Activated naive CD4-positive, alpha-beta T cell treated with anti-CD3 and anti-CD28 coated beads, Interleukin-2, amount 50 U/mL, for 72 hours (primary cell): Measurements from ENCODE around the gene HSPA12A. TPM values are rescaled to one million over a fixed set of nuclear protein-coding genes. Genes with fewer than 3 reads are reported as not detected.

Source experiments
- ATAC-seq, 2 donors: fragments of 150-1000 bp; cut with Tn5 transposase; 2 replicates each; pipeline ENCODE4 v1.10.0; 2021; ENCODE audit warnings: mild to moderate bottlenecking in 2 of 2, moderate library complexity in 2 of 2
- DNase-seq, 2 donors: peaks; one replicate each; pipeline ENCODE4 v3.0.0; 2021 to 2022; ENCODE audit warnings: low spot score in 2 of 2
- H3K27ac Mint-ChIP-seq, 2 donors: one replicate each; pipeline ENCODE4 v1.8.0; 2022; ENCODE audit warnings: mild to moderate bottlenecking in 2 of 2, mixed read lengths in 2 of 2
- H3K36me3 Mint-ChIP-seq, 2 donors: one replicate each; pipeline ENCODE4 v1.8.0; 2022; ENCODE audit warnings: mixed read lengths in 2 of 2
- H3K9me3 Mint-ChIP-seq, 2 donors: one replicate each; pipeline ENCODE4 v1.8.0; 2022; ENCODE audit warnings: mixed read lengths in 2 of 2
- total RNA-seq, 2 donors: library from RNA; stranded (reverse); gene quantifications; one replicate each; pipeline ENCODE4 v1.2.3, GENCODE V29; 2022

HSPA12A gene
- total RNA-seq, 2 donors from 2014 or later = 0.39 TPM; not detected in 1

- ATAC-seq = no peak
- peak in 1 of 2 donors; percentile 20 for DNase-seq
- H3K9me3 Mint-ChIP-seq = peaks cover 0 to 8% of the 10 kb centered on the region in 2 donors
- no peak overlapping the region for H3K27ac Mint-ChIP-seq
- peaks cover 0 to 8% of the 10 kb centered on the region in 2 donors for H3K36me3 Mint-ChIP-seq
Observed at GRCh38 chr10:116756277-116756676, 13.9 kb upstream of the HSPA12A start.

DNA sequence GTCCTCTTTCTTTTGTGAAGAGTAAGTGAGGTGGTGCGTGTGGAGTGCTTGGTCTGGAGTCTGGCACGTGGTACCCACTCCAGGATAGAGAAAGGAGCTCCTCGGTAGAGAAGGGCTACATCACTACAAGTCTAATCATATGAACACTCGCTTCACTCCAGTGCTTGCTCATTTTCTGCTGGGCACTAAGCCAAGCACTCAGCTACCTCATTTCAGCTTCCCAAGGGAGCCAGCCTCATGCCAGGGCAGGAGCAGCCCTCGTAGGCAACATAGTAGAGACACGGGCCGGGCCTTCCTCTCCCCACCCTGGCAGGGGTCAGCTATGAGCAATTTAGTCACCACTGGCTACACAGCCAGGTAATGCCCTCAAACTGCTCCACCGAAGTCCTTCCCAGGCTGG lies 11.4 kb upstream of the HSPA12A start:
- Mint-ChIP-seq H3K9me3 (no peaks in the 10 kb centered on the region), H3K27ac (no peak overlapping the region), H3K36me3 (no peaks in the 10 kb centered on the region)
- no peak for ATAC-seq
- DNase-seq = peak in 1 of 2 donors; percentile 7

DNA sequence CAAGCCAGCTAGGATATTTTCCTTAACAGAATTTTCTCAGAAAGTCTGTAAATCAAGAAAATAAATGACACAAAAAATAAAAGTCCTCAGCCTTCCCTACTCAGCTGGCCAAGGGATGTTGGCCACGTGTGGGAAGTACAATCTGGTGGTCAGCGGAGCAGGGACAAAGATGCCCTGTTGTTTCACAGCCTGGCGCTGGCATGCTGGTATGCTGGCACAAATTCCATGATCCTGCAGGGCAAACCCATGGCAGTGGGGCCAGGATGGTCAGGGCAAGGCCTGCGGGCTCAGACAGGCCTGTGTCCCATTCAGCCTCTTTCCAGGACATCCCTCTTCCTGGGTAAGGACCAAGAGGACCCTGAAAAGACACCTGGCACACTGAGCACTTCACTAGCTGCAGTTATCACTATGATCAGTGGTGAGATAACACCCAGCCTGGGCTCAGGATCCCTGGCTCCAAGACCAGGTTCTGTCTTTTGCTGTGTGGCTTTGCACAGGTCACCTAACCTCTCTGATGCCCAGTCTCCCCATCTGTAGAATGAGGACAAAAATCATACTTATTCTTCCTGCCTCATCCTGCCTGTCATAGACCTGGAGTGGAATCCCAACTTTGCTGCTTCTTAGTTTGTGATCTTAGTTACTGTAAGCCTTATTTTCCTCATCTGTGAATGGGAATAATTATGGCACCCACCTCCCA lies 10.8 kb upstream of the HSPA12A start:
- Mint-ChIP-seq H3K9me3 (no peaks in the 10 kb centered on the region), H3K36me3 (peaks cover 0 to 5% of the 10 kb centered on the region in 2 donors), H3K27ac (no peak overlapping the region)
- ATAC-seq = no peak
- DNase-seq = no peak

- Mint-ChIP-seq H3K9me3 (no peaks in the 10 kb centered on the region), H3K27ac (no peak overlapping the region), H3K36me3 (peaks cover 0 to 5% of the 10 kb centered on the region in 2 donors)
- ATAC-seq = no peak
- peak in 1 of 2 donors; percentile 13 for DNase-seq
Observed at GRCh38 chr10:116752563-116752962, 10.2 kb upstream of the HSPA12A start.

- peaks cover 0 to 19% of the 10 kb centered on the region in 2 donors for H3K36me3 Mint-ChIP-seq
- H3K9me3 Mint-ChIP-seq = no peaks in the 10 kb centered on the region
- H3K27ac Mint-ChIP-seq = no peak overlapping the region
- ATAC-seq (no peak), DNase-seq (no peak)
Observed at GRCh38 chr10:116748471-116748870, 6.1 kb upstream of the HSPA12A start.

DNA sequence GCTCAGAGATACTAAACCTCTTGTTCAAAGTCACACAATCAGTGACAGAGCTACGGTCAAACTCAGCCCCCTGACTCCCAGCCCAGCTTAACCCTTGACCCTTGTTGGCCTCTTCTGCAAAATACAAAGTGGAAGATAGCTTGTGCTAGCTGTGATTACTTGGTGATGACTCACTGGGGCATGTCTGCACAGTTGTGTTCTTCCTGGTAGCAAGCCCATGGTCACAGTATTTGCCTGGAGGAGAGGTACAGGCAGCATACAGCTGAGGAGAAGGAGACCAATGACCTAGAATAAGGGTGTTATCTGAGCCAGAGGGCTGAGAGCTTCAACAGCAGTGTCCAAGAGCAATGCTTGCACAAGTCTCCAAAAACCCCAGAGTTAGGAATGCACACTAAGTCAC lies 5.7 kb upstream of the HSPA12A start:
- no peak for ATAC-seq
- DNase-seq = no peak
- Mint-ChIP-seq H3K9me3 (no peaks in the 10 kb centered on the region), H3K27ac (no peak overlapping the region), H3K36me3 (peaks cover 0 to 19% of the 10 kb centered on the region in 2 donors)

GRCh38 chr10:116747325-116747724 lies 5.0 kb upstream of the HSPA12A start:
- DNase-seq (no peak), ATAC-seq (no peak)
- Mint-ChIP-seq H3K9me3 (no peaks in the 10 kb centered on the region), H3K27ac (no peak overlapping the region), H3K36me3 (peaks cover 0 to 19% of the 10 kb centered on the region in 2 donors)

DNA sequence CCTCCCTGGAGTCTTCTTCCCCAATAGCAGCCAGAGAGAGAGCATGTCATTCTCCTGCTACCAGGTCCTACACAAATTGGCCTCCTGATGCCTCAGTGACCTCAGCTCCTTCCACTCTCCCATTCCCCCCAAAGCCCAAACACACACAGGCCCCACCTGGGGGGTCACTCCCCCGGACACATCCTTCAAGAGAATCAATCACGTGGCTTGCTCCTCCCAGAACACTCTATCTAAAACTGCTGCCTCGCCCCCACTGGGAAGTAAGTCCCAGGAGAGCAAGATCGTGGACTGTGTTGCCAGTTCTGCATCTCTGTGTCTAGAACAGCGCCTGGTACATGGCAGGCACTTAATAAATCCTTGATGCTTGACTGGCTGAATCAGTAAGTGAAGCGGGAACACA lies 2.5 kb upstream of the HSPA12A start:
- ATAC-seq (no peak), DNase-seq (no peak)
- Mint-ChIP-seq H3K9me3 (no peaks in the 10 kb centered on the region), H3K27ac (no peak overlapping the region), H3K36me3 (peaks cover 0 to 24% of the 10 kb centered on the region in 2 donors)

DNA sequence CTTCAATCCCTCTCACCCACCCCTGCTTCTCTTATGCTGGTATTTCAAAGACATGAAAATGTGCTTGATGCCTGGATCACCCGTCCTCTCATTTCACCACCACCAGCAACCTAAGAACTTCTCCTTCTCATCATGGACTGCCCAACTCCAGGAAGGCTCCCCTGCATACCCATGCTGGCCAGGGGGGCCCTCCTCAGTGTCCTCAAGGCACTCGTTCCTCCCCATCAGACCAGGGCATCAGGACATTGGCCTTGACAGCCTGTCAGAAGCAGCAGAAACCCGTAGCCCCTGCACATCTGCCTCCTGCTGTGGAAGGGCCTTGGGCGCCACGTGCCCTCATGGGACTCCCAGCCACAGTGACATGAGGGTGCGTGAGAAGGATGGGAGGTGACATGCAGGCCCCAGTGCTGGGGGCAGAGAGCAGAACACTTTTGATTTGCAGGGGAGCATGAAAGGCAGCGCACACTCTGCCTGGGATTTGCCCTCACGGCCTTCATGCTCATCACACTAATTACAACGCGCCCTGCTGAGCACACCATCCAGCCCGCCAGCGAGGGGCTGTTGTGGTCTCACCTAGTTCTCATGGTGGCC lies 1.9 kb upstream of the HSPA12A start:
- no peak overlapping the region for H3K27ac Mint-ChIP-seq
- ATAC-seq = no peak
- no peak for DNase-seq
- H3K36me3 Mint-ChIP-seq = peaks cover 0 to 24% of the 10 kb centered on the region in 2 donors
- no peaks in the 10 kb centered on the region for H3K9me3 Mint-ChIP-seq

GRCh38 chr10:116743266-116744064 lies 1.1 kb upstream of the HSPA12A start:
- H3K27ac Mint-ChIP-seq = no peak overlapping the region
- peaks cover 0 to 23% of the 10 kb centered on the region in 2 donors for H3K36me3 Mint-ChIP-seq
- H3K9me3 Mint-ChIP-seq = no peaks in the 10 kb centered on the region
- ATAC-seq = no peak
- DNase-seq = no peak

DNA sequence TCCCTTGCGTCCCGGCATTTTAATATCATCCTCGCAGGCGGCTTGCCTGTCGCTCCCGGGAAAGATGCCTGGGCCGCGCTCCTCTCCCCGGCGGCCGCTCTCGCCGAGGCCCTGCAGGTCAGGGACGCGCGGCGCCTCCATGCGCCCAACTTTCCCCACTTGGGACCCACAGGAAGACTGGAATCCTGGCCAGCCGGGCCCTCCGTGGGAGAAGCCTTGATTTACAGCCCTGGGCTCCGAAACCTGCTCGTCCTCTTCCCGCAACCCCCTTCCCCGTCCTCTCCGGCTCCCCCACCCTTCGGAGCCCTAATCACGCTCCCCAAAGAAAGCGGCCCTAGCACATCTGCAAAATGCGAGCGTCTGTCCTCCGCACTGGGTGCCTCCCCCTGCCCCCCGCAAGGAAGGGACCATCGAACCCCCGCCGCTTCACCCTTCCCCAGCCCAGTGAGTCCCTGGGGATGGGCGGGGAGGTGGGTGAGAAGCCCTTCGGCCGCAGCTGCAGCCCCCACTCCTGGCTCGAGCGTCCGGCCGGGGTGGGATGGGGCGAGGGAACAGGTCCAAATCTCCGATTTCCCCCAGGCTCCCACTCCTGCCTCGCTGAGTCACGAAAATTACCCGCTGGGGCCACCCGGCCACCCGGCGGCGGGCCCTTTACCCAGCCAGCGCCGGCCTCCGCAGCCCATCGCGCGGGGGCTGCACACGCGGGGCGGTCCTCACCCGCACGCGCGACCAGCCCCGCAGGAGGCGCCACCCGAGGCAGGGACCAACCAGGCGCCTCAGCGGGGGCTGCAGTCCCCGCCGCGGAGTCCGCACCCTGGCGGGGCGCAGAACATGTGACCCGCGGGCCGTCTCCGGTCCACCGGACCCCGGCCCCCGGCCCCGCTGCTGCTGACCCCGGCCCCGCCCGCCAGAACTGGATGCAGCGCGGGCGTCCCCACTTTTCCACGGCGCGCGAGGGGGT lies 695 bp downstream of the HSPA12A start:
- Mint-ChIP-seq H3K27ac (no peak overlapping the region), H3K9me3 (peaks cover 4 to 5% of the 10 kb centered on the region in 2 donors), H3K36me3 (peaks cover 0 to 24% of the 10 kb centered on the region in 2 donors)
- ATAC-seq = peak in 1 of 2 donors; percentile 3
- DNase-seq = no peak

DNA sequence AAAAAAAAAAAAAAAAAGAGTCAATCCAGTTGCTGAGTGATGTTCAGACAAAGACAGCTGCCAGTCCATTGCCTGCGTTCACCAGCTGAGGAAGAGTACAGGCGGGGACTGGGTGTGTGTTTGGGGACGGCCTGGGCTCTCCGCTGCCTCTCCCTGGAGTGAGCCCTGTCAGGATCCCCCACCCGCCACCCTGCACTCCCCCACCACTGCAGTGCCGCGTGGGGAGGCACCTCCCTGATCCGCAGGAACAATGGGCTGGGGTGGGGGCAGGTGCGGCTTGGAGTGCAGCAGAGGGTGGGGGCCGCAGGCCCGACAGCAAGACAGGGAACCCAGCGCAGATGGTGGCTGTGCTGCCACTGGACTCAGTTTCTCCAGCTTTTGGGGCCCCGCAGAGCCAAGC lies 1.4 kb downstream of the HSPA12A start:
- Mint-ChIP-seq H3K36me3 (peaks cover 0 to 30% of the 10 kb centered on the region in 2 donors), H3K9me3 (peaks cover 4 to 9% of the 10 kb centered on the region in 2 donors), H3K27ac (no peak overlapping the region)
- no peak for ATAC-seq
- no peak for DNase-seq

GRCh38 chr10:116738339-116738738 lies 4.0 kb downstream of the HSPA12A start:
- DNase-seq = no peak
- Mint-ChIP-seq H3K27ac (no peak overlapping the region), H3K9me3 (peaks cover 4 to 9% of the 10 kb centered on the region in 2 donors), H3K36me3 (peaks cover 0 to 17% of the 10 kb centered on the region in 2 donors)
- no peak for ATAC-seq

DNA sequence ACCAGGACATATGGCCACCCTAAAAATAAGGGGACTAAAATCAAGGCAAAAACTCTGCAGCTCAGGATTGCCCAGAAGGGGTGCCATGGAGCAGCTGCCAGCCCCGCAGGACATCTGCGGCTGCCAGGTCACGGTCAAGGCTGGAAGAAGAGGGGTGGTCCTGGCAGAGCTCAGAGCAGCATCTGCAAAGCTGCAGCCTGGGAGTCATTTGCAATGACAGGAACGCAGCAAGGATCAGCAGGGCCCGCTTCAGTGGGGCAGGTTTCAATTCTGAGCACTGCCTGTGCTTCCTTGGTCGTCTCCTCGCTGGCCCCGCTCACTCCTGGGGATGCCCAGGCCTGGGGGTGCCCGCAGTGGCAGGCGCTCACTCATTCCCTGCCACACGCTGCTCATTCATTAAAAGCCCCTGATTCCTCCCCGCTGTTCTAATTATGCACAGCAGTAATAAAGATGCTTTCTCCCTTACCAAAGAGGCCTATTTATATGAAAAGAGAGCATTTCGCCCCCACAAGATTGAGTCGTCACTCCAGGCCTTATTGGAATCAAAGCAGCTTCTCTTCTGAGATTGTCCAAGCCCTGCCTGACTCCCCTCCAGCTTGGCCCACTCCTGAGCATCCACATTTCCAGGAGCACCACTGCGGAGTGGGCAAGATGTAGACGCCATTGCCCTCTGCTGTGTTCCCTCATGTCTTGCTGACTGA lies 4.6 kb downstream of the HSPA12A start:
- H3K36me3 Mint-ChIP-seq = peaks cover 0 to 17% of the 10 kb centered on the region in 2 donors
- no peak for ATAC-seq
- peaks cover 4 to 9% of the 10 kb centered on the region in 2 donors for H3K9me3 Mint-ChIP-seq
- no peak overlapping the region for H3K27ac Mint-ChIP-seq
- DNase-seq = no peak

- Mint-ChIP-seq H3K27ac (no peak overlapping the region), H3K9me3 (peaks cover 4 to 9% of the 10 kb centered on the region in 2 donors), H3K36me3 (peaks cover 0 to 12% of the 10 kb centered on the region in 2 donors)
- ATAC-seq = no peak
- no peak for DNase-seq
Observed at GRCh38 chr10:116733566-116733965, 8.8 kb downstream of the HSPA12A start.

GRCh38 chr10:116732573-116732972 lies 9.8 kb downstream of the HSPA12A start:
- DNase-seq = no peak
- Mint-ChIP-seq H3K36me3 (peaks cover 0 to 12% of the 10 kb centered on the region in 2 donors), H3K27ac (no peak overlapping the region), H3K9me3 (peaks cover 4 to 9% of the 10 kb centered on the region in 2 donors)
- ATAC-seq = no peak
